Measurements from ENCODE around the gene MFN2. TPM values are rescaled to one million over a fixed set of nuclear protein-coding genes. Genes with fewer than 3 reads are reported as not detected.

MFN2 gene
- total and polyA plus RNA-seq, 2 experiments from 2014 or later = 15.1 to 40.4 TPM

- peaks cover 6% of the 10 kb centered on the region for H3F3A ChIP-seq (replicated peaks; ENCODE audit: low read depth)
- Mint-ChIP-seq H3K4me3 (no peak overlapping the region), H3K4me1 (peaks cover 18% of the 10 kb centered on the region), H3K9me3 (no peaks in the 10 kb centered on the region), H3K36me3 (ENCODE audit: low read depth) (peaks cover 57% of the 10 kb centered on the region), H3K27me3 (ENCODE audit: insufficient read depth, low read depth, poor library complexity) (peaks cover 7% of the 10 kb centered on the region), H3K27ac (no peak overlapping the region)
- no peak overlapping the region for H3K27ac ChIP-seq (ENCODE audit: low read depth)
- H2AFZ ChIP-seq = no peak overlapping the region
- DNase-seq (ENCODE audit: low spot score) = no peak
- no peak overlapping the region for H3K4me2 ChIP-seq
- peaks cover 85% of the 10 kb centered on the region for H3K79me2 ChIP-seq (replicated peaks; ENCODE audit: insufficient read depth)
- no peak overlapping the region for H3K4me3 ChIP-seq
- no peaks in the 10 kb centered on the region for H3K27me3 ChIP-seq (ENCODE audit: insufficient read depth)
- H4K20me1 ChIP-seq (replicated peaks; ENCODE audit: insufficient read depth) = peaks cover 18% of the 10 kb centered on the region
- H3K36me3 ChIP-seq (ENCODE audit: insufficient read depth) = peaks cover 13% of the 10 kb centered on the region; the same call in 1 of the 2 replicates
- ATAC-seq = no peak
- no peak for TF ChIP-seq STAT1 (IDR thresholded peaks at IDR 0.05; ENCODE audit: unreplicated experiment)
- no peak for TF ChIP-seq POLR2AphosphoS5 (IDR thresholded peaks at IDR 0.05; ENCODE audit: low read depth)
- TF ChIP-seq ZNF462 (CRISPR knock-in tag; IDR thresholded peaks at IDR 0.05) = no peak
- no peak for TF ChIP-seq CREB1 (CRISPR knock-in tag; IDR thresholded peaks at IDR 0.05; ENCODE audit: low read depth)
- TF ChIP-seq EZH2 (IDR thresholded peaks at IDR 0.05; ENCODE audit: low read depth, unreplicated experiment) = no peak
- no peak for TF ChIP-seq REST (IDR thresholded peaks at IDR 0.05; ENCODE audit: unreplicated experiment)
- TF ChIP-seq CTCF (conservative IDR thresholded peaks at IDR 0.05; ENCODE audit: low read depth in 2 of 2) = no peak
- no peak for TF ChIP-seq EZH2phosphoT487 (IDR thresholded peaks at IDR 0.05; ENCODE audit: unreplicated experiment)
- no peak for TF ChIP-seq JUNB (IDR thresholded peaks at IDR 0.05; ENCODE audit: unreplicated experiment)
- no peak for TF ChIP-seq ZNF331 (CRISPR knock-in tag; IDR thresholded peaks at IDR 0.05; ENCODE audit: low read depth)
- no peak for TF ChIP-seq NANOG (IDR thresholded peaks at IDR 0.05; ENCODE audit: borderline replicate concordance)
- no peak for TF ChIP-seq ZNF114 (CRISPR knock-in tag; IDR thresholded peaks at IDR 0.05)
- TF ChIP-seq ETS1 (IDR thresholded peaks at IDR 0.05) = no peak
- peaks cover 9% of the 10 kb centered on the region for H3K4me1 ChIP-seq (ENCODE audit: insufficient read depth)
- no peaks in the 10 kb centered on the region for H3K9me2 ChIP-seq (ENCODE audit: insufficient read depth)
Observed at GRCh38 chr1:11984576-11984975, 4.3 kb downstream of the MFN2 start.
